CD4-positive, CD25-positive, alpha-beta regulatory T cell (primary cell): ENCODE data around the gene CEP112. TPM values are rescaled to one million over a fixed set of nuclear protein-coding genes. Genes with fewer than 3 reads are reported as not detected.

Source experiments
- ATAC-seq, 2 donors: fragments of 150-1000 bp; cut with Tn5 transposase; one replicate each; pipeline ENCODE4 v1.10.0; 2021; ENCODE audit warnings: low read depth in 2 of 2, moderate number of reproducible peaks in 2 of 2, moderate library complexity in 1 of 2
- DNase-seq, 3 donors: peaks; one replicate each; pipeline versions ENCODE4 v3.0.0 to v3.0.0-alpha.2; 2012 to 2022; ENCODE audit warnings: mixed read lengths in 1 of 3
- H3K27ac ChIP-seq: one replicate; pipeline ENCODE4 v1.7.0; 2013; ENCODE audit warnings: mild to moderate bottlenecking, low read length; ENCODE audit not compliant: insufficient read depth, poor library complexity, severe bottlenecking
- H3K27me3 ChIP-seq: one replicate; pipeline ENCODE4 v1.7.0; 2013; ENCODE audit warnings: low read length; ENCODE audit not compliant: control insufficient read depth, insufficient read depth
- H3K36me3 ChIP-seq: one replicate; pipeline ENCODE4 v1.7.0; 2013; ENCODE audit warnings: mild to moderate bottlenecking, low read length, moderate library complexity; ENCODE audit not compliant: control insufficient read depth, insufficient read depth
- H3K4me1 ChIP-seq: 2 replicates; pipeline ENCODE4 v1.7.0; 2013; ENCODE audit warnings: mild to moderate bottlenecking, low read length; ENCODE audit not compliant: insufficient read depth, control insufficient read depth, poor library complexity, severe bottlenecking
- H3K4me3 ChIP-seq: one replicate; pipeline ENCODE4 v1.7.0; 2013; ENCODE audit warnings: low read depth, mild to moderate bottlenecking, low read length, moderate library complexity
- H3K9me3 ChIP-seq, 2 experiments: 1 replicate in 1 of 2; 2 replicates in 1 of 2; pipeline ENCODE4 v1.7.0; 2013; ENCODE audit warnings: low read length in 2 of 2, mild to moderate bottlenecking in 1 of 2, moderate library complexity in 1 of 2; ENCODE audit not compliant: control insufficient read depth in 2 of 2
- H3K27ac Mint-ChIP-seq, 3 donors: one replicate each; pipeline ENCODE4 v1.8.0; 2020 to 2022; ENCODE audit warnings: mild to moderate bottlenecking in 3 of 3, mixed read lengths in 3 of 3, moderate library complexity in 2 of 3
- H3K27me3 Mint-ChIP-seq: one replicate; pipeline ENCODE4 v1.8.0; 2022; ENCODE audit warnings: mild to moderate bottlenecking, mixed read lengths
- H3K36me3 Mint-ChIP-seq: one replicate; pipeline ENCODE4 v1.8.0; 2020; ENCODE audit warnings: mixed read lengths
- H3K4me1 Mint-ChIP-seq, 4 donors: one replicate each; pipeline ENCODE4 v1.8.0; 2020 to 2022; ENCODE audit warnings: mixed read lengths in 4 of 4, mild to moderate bottlenecking in 1 of 4
- H3K4me3 Mint-ChIP-seq, 4 donors: one replicate each; pipeline ENCODE4 v1.8.0; 2020 to 2022; ENCODE audit warnings: mild to moderate bottlenecking in 4 of 4, mixed read lengths in 4 of 4, moderate library complexity in 3 of 4
- H3K9me3 Mint-ChIP-seq, 7 donors: one replicate each; pipeline ENCODE4 v1.8.0; 2020 to 2022; ENCODE audit warnings: mixed read lengths in 7 of 7, mild to moderate bottlenecking in 3 of 7, moderate library complexity in 2 of 7
- polyA plus RNA-seq, 4 donors: library from polyadenylated mRNA; unstranded; fragments of 300-500 nt; fragmentation: Illumina TruSeq; gene quantifications; one replicate each; pipeline ENCODE4 v1.2.3, GENCODE V29; 2021
- total RNA-seq: library from RNA; stranded (reverse); gene quantifications from one replicate; pipeline ENCODE4 v1.2.3, GENCODE V29; 2022

CEP112 gene
- total and polyA plus RNA-seq, 5 donors from 2014 or later, result 0.15 to 2.3 (median 0.54) TPM; not detected in 1

DNA sequence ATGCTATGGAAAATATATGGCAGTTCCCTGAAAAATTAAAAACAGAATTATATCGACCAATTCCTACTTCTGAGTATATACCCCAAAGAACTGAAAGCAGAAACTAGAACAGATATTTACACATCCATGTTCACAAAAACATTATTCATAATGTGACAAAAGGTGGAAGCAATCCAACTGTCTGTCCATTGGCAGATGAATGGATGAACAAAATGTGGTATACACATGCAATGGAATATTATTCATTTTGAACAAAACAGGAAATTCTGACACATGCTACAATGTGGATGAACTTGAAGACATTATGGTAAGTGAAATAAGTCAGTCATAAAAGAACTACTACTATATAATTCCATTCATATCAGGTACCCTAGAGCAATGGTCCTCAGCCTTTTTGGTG lies 367.0 kb downstream of the CEP112 start:
- DNase-seq (no peak), ATAC-seq (no peak)
- Histone ChIP-seq H3K27me3 (peaks cover 2% of the 10 kb centered on the region), H3K4me1 (no peaks in the 10 kb centered on the region), H3K4me3 (no peak overlapping the region), H3K27ac (no peak overlapping the region), H3K9me3 (peaks cover 0 to 1% of the 10 kb centered on the region in 2 experiments), H3K36me3 (no peaks in the 10 kb centered on the region)
- H3K9me3 Mint-ChIP-seq, result peaks cover 0 to 1% (median 0%) of the 10 kb centered on the region in 7 donors
- H3K36me3 Mint-ChIP-seq, result no peaks in the 10 kb centered on the region
- no peaks in the 10 kb centered on the region for H3K4me1 Mint-ChIP-seq
- H3K27me3 Mint-ChIP-seq, result no peaks in the 10 kb centered on the region
- H3K4me3 Mint-ChIP-seq, result no peak overlapping the region
- no peak overlapping the region for H3K27ac Mint-ChIP-seq

DNA sequence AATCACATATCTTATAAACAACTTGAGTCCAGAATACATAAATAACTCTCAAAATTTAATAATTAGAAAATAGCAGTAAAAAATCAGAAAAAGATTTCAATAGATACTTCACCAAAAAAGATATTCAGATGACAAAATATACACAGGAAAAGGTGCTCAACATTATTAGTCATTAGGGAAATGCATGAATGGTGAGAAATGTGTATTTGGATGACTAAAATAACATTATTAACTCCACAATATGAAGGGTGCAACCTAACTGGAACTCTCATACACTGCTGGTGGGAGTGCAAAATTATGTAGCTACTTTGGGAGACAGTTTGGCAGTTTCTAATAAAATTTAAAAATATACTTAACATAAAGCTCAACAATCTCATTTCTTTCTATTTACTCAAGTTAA lies 368.2 kb downstream of the CEP112 start:
- no peak for DNase-seq
- no peaks in the 10 kb centered on the region for H3K9me3 ChIP-seq
- H3K4me3 ChIP-seq, result no peak overlapping the region
- no peak overlapping the region for H3K27ac Mint-ChIP-seq
- peaks cover 2% of the 10 kb centered on the region for H3K27me3 ChIP-seq
- no peaks in the 10 kb centered on the region for H3K4me1 Mint-ChIP-seq
- no peaks in the 10 kb centered on the region for H3K36me3 Mint-ChIP-seq
- no peaks in the 10 kb centered on the region for H3K36me3 ChIP-seq
- H3K27me3 Mint-ChIP-seq, result peaks cover 6% of the 10 kb centered on the region
- H3K9me3 Mint-ChIP-seq, result peaks cover 0 to under 1% (median 0%) of the 10 kb centered on the region in 7 donors
- no peaks in the 10 kb centered on the region for H3K4me1 ChIP-seq
- H3K27ac ChIP-seq, result no peak overlapping the region
- no peak for ATAC-seq
- H3K4me3 Mint-ChIP-seq, result no peak overlapping the region

DNA sequence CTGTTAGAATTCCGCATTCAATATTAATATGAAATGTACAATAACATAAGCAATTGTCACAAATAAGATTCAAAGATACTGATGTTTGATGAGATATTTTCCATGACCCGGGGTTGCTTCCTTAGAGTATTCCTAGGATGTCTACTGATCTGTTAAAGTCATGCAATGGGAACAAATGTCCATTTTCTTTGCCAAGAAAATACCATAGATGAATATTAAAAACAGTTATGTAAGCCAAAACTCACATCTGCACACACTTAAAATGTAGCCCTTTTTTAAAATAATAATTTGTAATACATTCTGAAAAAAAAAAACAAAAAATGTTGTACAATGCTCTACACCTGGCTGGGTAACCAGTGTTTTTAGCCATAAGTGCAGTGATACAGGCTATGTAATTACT lies 371.1 kb downstream of the CEP112 start:
- H3K4me1 ChIP-seq, result no peaks in the 10 kb centered on the region
- Mint-ChIP-seq H3K9me3 (no peaks in the 10 kb centered on the region), H3K36me3 (no peaks in the 10 kb centered on the region), H3K4me3 (no peak overlapping the region), H3K27me3 (peaks cover 9% of the 10 kb centered on the region), H3K4me1 (no peaks in the 10 kb centered on the region), H3K27ac (no peak overlapping the region)
- H3K27ac ChIP-seq, result no peak overlapping the region
- no peaks in the 10 kb centered on the region for H3K36me3 ChIP-seq
- H3K27me3 ChIP-seq, result peaks cover 2% of the 10 kb centered on the region
- ATAC-seq (no peak), DNase-seq (no peak)
- no peak overlapping the region for H3K4me3 ChIP-seq
- H3K9me3 ChIP-seq, result no peaks in the 10 kb centered on the region

DNA sequence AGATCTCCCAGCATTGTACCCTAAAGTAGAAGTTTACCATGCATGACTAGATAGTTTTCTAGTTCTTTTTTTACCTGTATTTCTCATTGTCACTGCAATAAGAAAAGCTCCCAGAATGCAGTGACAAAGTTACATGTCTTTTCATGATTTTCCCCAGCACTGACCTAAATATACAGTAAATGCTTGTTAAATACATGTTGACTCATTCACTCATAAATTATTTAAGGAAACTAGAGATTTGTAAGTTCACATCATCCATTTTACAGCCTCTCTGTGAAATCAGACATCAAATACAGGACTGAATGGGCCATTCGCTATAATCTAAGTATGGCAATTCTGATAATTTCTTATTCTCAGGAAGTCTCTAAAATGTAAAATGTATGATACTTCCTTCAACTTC lies 371.6 kb downstream of the CEP112 start:
- Histone ChIP-seq H3K36me3 (no peaks in the 10 kb centered on the region), H3K4me1 (no peaks in the 10 kb centered on the region), H3K27me3 (no peaks in the 10 kb centered on the region), H3K27ac (no peak overlapping the region), H3K4me3 (no peak overlapping the region), H3K9me3 (no peaks in the 10 kb centered on the region)
- Mint-ChIP-seq H3K36me3 (no peaks in the 10 kb centered on the region), H3K4me1 (no peaks in the 10 kb centered on the region), H3K27ac (no peak overlapping the region), H3K4me3 (no peak overlapping the region), H3K9me3 (no peaks in the 10 kb centered on the region), H3K27me3 (peaks cover 9% of the 10 kb centered on the region)
- no peak for DNase-seq
- no peak for ATAC-seq

DNA sequence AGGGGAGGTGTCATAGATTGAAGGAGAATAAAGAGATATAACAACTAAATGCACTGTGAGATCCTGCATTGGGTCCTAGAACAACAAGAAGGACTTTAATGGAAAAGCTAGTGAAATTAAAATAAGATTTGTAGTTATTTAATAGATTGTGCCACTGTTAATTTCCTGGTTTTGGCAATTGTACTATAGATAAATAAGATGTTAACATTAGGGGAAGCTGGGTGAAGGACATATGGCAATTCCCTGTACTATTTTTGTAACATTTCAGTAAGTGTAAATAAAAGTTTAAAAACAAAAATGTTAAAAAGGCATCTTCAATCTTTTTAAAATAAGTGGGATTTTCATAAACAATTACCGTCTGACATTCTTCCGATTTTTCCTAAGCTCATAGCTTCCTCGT lies 372.1 kb downstream of the CEP112 start:
- no peaks in the 10 kb centered on the region for H3K27me3 ChIP-seq
- Mint-ChIP-seq H3K27ac (no peak overlapping the region), H3K36me3 (no peaks in the 10 kb centered on the region), H3K9me3 (no peaks in the 10 kb centered on the region), H3K4me1 (no peaks in the 10 kb centered on the region), H3K27me3 (peaks cover 9% of the 10 kb centered on the region), H3K4me3 (no peak overlapping the region)
- no peak overlapping the region for H3K4me3 ChIP-seq
- H3K9me3 ChIP-seq, result no peaks in the 10 kb centered on the region
- DNase-seq (no peak), ATAC-seq (no peak)
- H3K36me3 ChIP-seq, result no peaks in the 10 kb centered on the region
- H3K27ac ChIP-seq, result no peak overlapping the region
- no peaks in the 10 kb centered on the region for H3K4me1 ChIP-seq

DNA sequence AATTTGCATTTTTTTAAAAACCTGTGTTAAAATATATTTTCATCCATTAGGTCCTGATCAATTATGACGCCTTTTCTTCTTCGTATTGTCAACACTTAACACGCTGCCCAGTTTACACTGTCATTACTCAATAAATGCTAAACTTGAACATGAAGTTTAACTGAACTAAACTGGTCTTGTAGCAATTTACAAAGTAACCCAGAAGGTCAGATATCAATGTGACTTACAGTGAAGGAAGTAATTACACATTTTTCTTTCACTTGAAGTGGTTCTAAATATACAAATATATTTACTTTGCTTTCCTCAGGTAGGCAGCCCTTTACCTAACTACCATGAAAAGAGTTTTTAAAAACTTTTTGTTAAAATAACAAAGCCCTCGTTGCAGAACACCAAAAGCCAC lies 374.0 kb downstream of the CEP112 start:
- Histone ChIP-seq H3K27me3 (no peaks in the 10 kb centered on the region), H3K9me3 (no peaks in the 10 kb centered on the region), H3K4me3 (no peak overlapping the region), H3K36me3 (no peaks in the 10 kb centered on the region), H3K4me1 (no peaks in the 10 kb centered on the region), H3K27ac (no peak overlapping the region)
- DNase-seq, result no peak
- no peak overlapping the region for H3K27ac Mint-ChIP-seq
- no peaks in the 10 kb centered on the region for H3K4me1 Mint-ChIP-seq
- H3K36me3 Mint-ChIP-seq, result no peaks in the 10 kb centered on the region
- no peak overlapping the region for H3K4me3 Mint-ChIP-seq
- ATAC-seq, result no peak
- H3K27me3 Mint-ChIP-seq, result peaks cover 9% of the 10 kb centered on the region
- peaks cover 0 to 2% (median 0%) of the 10 kb centered on the region in 7 donors for H3K9me3 Mint-ChIP-seq

DNA sequence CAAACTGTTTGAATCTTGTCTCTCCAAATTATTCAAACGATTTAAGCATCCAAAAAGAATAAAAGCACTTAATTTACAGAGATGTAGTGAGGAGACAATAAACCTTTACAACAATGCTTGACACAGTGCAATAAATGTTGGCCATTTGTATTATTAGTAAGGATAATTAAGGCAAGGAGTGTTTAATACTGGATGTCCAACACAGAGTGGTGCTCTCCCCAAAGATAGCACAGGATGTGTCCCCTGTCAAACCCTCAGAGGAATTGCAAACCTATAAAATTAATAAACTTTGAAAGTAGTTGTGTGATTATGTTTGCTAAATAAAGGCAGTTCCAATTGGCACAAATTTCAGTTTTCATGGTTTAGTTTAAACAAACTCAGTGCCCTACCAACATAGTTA lies 377.5 kb downstream of the CEP112 start:
- no peaks in the 10 kb centered on the region for H3K4me1 Mint-ChIP-seq
- Histone ChIP-seq H3K4me3 (no peak overlapping the region), H3K4me1 (no peaks in the 10 kb centered on the region), H3K9me3 (no peaks in the 10 kb centered on the region), H3K36me3 (no peaks in the 10 kb centered on the region), H3K27me3 (no peaks in the 10 kb centered on the region), H3K27ac (no peak overlapping the region)
- peaks cover 0 to 8% (median 4%) of the 10 kb centered on the region in 7 donors for H3K9me3 Mint-ChIP-seq
- H3K27me3 Mint-ChIP-seq, result peaks cover 12% of the 10 kb centered on the region
- peaks cover 2% of the 10 kb centered on the region for H3K36me3 Mint-ChIP-seq
- no peak for ATAC-seq
- no peak overlapping the region for H3K27ac Mint-ChIP-seq
- H3K4me3 Mint-ChIP-seq, result no peak overlapping the region
- DNase-seq, result no peak

DNA sequence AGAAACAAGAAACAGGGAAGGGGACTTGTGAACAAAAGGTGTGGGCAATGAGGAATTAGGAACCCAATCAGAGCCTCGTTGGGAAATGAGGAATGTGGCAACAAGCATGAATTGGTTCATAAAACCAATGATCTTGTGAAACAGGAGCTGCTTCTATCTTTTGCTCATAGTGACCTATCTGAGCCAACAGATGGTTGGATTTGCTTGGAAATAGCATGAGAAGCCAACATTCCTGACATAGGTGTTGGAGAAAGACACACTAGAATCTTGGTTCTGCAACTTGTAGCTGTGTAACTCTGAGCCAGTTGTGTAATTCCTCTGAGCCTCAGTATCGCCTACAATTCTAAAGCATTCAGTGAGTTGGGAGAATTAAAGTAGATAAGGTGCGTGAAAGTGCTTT lies 378.6 kb downstream of the CEP112 start:
- no peak overlapping the region for H3K4me3 Mint-ChIP-seq
- Histone ChIP-seq H3K4me3 (no peak overlapping the region), H3K4me1 (no peaks in the 10 kb centered on the region), H3K36me3 (no peaks in the 10 kb centered on the region), H3K27ac (no peak overlapping the region), H3K9me3 (peaks cover 0 to 4% of the 10 kb centered on the region in 2 experiments), H3K27me3 (no peaks in the 10 kb centered on the region)
- ATAC-seq (no peak), DNase-seq (no peak)
- peaks cover 4% of the 10 kb centered on the region for H3K36me3 Mint-ChIP-seq
- peaks cover 1 to 17% (median 8%) of the 10 kb centered on the region in 7 donors for H3K9me3 Mint-ChIP-seq
- no peaks in the 10 kb centered on the region for H3K4me1 Mint-ChIP-seq
- no peak overlapping the region for H3K27ac Mint-ChIP-seq
- peaks cover 10% of the 10 kb centered on the region for H3K27me3 Mint-ChIP-seq
